Measurements from ENCODE around the gene RBMS3.

The RBMS3 gene

DNA sequence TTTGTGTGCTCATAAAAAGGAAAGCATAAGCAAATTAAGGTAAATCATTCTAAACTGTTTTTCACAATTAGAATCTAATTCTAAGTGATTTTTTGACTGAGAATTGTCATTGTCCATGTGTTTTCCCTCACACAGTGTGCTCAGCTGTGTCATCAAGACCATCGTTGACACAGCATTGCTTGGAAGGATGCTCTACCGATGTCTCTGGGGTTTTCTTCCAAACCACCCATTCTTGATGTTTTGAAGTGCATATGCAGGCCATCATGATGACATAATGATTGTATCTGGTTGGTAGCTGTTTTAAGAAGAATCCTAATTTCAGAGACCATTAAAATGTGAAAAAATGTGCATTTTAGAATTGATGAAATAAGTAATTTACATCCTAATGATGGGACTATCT is 347.9 kb downstream of the RBMS3 start:
- Histone ChIP-seq H3K4me3 (ENCODE audit: low read length) (no peak overlapping the region), H3K27ac (ENCODE audit: low read length) (no peak overlapping the region), H3K27me3 (ENCODE audit: control insufficient read depth, insufficient read depth, low read length) (no peaks in the 10 kb centered on the region), H3K4me1 (ENCODE audit: control insufficient read depth, insufficient read depth, low read length) (no peaks in the 10 kb centered on the region), H3K9me3 (ENCODE audit: control insufficient read depth, insufficient read depth, low read length) (no peaks in the 10 kb centered on the region), H3K36me3 (ENCODE audit: control insufficient read depth, insufficient read depth, low read length) (no peaks in the 10 kb centered on the region)
- DNase-seq (ENCODE audit: low read depth, low spot score) = no peak
- no CpG with 5 or more reads among the region's 2 CpGs for WGBS (ENCODE audit: insufficient coverage, insufficient read length)

DNA sequence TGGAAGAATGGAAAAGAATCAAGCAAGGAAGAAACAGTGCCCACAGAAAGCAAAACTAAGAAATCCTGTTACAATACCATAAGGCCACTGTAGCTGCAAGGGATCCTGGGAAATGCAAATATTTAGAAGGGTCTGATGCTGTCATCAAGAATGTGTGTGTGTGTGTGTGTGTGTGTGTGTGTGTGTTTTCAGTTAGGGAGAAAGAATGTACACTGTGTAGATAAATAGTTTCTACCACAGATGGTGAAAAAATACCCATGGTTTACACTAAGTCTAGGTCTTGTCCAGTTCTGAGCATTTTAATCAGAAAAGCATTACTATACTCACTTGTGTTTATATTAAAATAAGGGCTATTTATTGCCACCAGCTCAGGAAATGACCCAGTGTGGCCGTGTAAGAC is 355.0 kb downstream of the RBMS3 start:
- H3K27me3 ChIP-seq (ENCODE audit: control insufficient read depth, insufficient read depth, low read length) = no peaks in the 10 kb centered on the region
- no peak overlapping the region for H3K27ac ChIP-seq (ENCODE audit: low read length)
- no CpG with 5 or more reads among the region's 1 CpG for WGBS (ENCODE audit: insufficient coverage, insufficient read length)
- H3K4me3 ChIP-seq (ENCODE audit: low read length) = no peak overlapping the region
- H3K36me3 ChIP-seq (ENCODE audit: control insufficient read depth, insufficient read depth, low read length) = no peaks in the 10 kb centered on the region
- no peaks in the 10 kb centered on the region for H3K4me1 ChIP-seq (ENCODE audit: control insufficient read depth, insufficient read depth, low read length)
- no peaks in the 10 kb centered on the region; the same call in 1 of the 2 replicates for H3K9me3 ChIP-seq (ENCODE audit: control insufficient read depth, insufficient read depth, low read length)
- DNase-seq (ENCODE audit: low read depth, low spot score) = no peak

DNA sequence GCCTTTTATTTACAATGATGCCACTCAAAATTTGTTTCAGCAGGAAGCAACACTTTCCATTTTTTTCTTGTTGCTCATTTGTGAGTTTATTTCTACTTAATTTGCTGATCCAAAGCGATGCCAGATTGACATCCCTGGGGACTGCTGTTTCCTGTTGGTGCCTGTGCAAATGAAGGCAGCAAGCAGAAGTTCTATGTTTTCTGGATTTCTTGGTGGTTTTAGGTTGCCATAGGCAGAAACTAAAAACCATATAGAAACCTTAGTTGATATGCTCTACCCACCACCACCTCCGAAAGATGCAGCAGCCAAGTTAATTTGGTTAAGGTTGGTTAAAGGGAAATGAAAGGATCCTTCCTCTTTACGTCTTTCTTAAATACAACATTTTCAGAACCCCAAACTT is 356.2 kb downstream of the RBMS3 start:
- no peaks in the 10 kb centered on the region for H3K36me3 ChIP-seq (ENCODE audit: control insufficient read depth, insufficient read depth, low read length)
- no peaks in the 10 kb centered on the region for H3K27me3 ChIP-seq (ENCODE audit: control insufficient read depth, insufficient read depth, low read length)
- WGBS (ENCODE audit: insufficient coverage, insufficient read length) = no CpG with 5 or more reads among the region's 3 CpGs
- no peaks in the 10 kb centered on the region for H3K4me1 ChIP-seq (ENCODE audit: control insufficient read depth, insufficient read depth, low read length)
- no peak for DNase-seq (ENCODE audit: low read depth, low spot score)
- H3K4me3 ChIP-seq (ENCODE audit: low read length) = no peak overlapping the region
- no peak overlapping the region for H3K27ac ChIP-seq (ENCODE audit: low read length)
- no peaks in the 10 kb centered on the region; the same call in 1 of the 2 replicates for H3K9me3 ChIP-seq (ENCODE audit: control insufficient read depth, insufficient read depth, low read length)

GRCh38 chr3:29639578-29640290 is 358.9 kb downstream of the RBMS3 start:
- no CpG with 5 or more reads among the region's 2 CpGs for WGBS (ENCODE audit: insufficient coverage, insufficient read length)
- DNase-seq (ENCODE audit: low read depth, low spot score) = no peak
- Histone ChIP-seq H3K27ac (ENCODE audit: low read length) (no peak overlapping the region), H3K27me3 (ENCODE audit: control insufficient read depth, insufficient read depth, low read length) (no peaks in the 10 kb centered on the region), H3K4me1 (ENCODE audit: control insufficient read depth, insufficient read depth, low read length) (no peaks in the 10 kb centered on the region), H3K36me3 (ENCODE audit: control insufficient read depth, insufficient read depth, low read length) (no peaks in the 10 kb centered on the region), H3K4me3 (ENCODE audit: low read length) (no peak overlapping the region), H3K9me3 (ENCODE audit: control insufficient read depth, insufficient read depth, low read length) (no peaks in the 10 kb centered on the region; the same call in 1 of the 2 replicates)

DNA sequence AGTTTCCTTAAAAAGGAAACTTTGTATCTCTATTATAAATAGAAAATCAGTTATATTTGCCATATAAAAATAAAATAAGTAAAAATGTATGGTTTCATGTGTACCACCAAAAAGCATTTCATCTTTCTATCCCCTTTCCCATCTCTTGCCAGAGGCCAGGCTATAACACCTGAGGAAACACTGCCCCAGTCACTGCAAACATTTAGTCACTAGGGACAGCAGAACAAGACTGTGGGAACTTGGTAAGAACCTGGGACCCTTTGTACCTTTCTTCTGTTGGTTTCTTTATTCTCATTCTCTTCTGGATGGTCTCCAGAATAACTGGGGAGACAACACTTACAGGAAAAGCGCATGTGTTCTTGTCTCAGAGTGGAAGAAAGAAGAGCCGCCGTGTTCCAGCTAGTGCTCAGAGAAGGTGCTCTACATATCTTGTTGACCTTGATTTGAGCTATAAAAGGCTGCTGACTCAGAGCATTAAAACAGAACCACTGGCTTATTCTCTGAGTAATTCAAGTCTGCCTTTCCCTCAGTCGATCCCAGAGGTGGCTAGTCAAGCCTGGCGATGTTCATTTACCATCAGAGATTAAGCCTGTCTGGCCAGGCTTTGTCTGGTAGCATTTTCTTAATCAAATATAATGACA is 361.6 kb downstream of the RBMS3 start:
- WGBS (ENCODE audit: insufficient coverage, insufficient read length) = no CpG with 5 or more reads among the region's 5 CpGs
- Histone ChIP-seq H3K4me1 (ENCODE audit: control insufficient read depth, insufficient read depth, low read length) (no peaks in the 10 kb centered on the region), H3K9me3 (ENCODE audit: control insufficient read depth, insufficient read depth, low read length) (no peaks in the 10 kb centered on the region), H3K4me3 (ENCODE audit: low read length) (no peak overlapping the region), H3K27me3 (ENCODE audit: control insufficient read depth, insufficient read depth, low read length) (no peaks in the 10 kb centered on the region), H3K27ac (ENCODE audit: low read length) (no peak overlapping the region), H3K36me3 (ENCODE audit: control insufficient read depth, insufficient read depth, low read length) (no peaks in the 10 kb centered on the region)
- DNase-seq (ENCODE audit: low read depth, low spot score) = no peak

GRCh38 chr3:29643034-29643425 is 362.2 kb downstream of the RBMS3 start:
- DNase-seq (ENCODE audit: low read depth, low spot score) = no peak
- H3K27me3 ChIP-seq (ENCODE audit: control insufficient read depth, insufficient read depth, low read length) = no peaks in the 10 kb centered on the region
- H3K4me1 ChIP-seq (ENCODE audit: control insufficient read depth, insufficient read depth, low read length) = no peaks in the 10 kb centered on the region
- no peaks in the 10 kb centered on the region for H3K36me3 ChIP-seq (ENCODE audit: control insufficient read depth, insufficient read depth, low read length)
- H3K4me3 ChIP-seq (ENCODE audit: low read length) = no peak overlapping the region
- H3K27ac ChIP-seq (ENCODE audit: low read length) = no peak overlapping the region
- no CpG with 5 or more reads among the region's 3 CpGs for WGBS (ENCODE audit: insufficient coverage, insufficient read length)
- no peaks in the 10 kb centered on the region for H3K9me3 ChIP-seq (ENCODE audit: control insufficient read depth, insufficient read depth, low read length)

DNA sequence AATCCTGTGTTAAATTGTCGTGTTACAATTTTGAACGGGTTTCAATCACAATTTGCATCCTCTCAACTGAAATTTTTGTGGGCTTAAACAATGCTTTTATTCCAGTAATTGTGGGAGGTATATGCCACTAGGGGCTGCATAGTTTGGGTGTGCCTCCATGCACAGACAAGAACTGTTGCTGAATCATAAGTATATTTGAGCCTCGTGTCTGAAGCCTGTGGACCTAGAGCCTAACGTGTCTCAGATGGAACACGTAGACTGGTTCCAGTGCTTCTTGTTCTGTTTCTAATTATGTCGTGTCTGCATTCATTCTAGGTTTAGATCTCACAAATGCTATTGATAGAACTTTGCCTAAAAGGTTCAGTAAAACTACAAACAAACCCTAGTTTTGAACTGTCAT is 363.4 kb downstream of the RBMS3 start:
- no peaks in the 10 kb centered on the region for H3K9me3 ChIP-seq (ENCODE audit: control insufficient read depth, insufficient read depth, low read length)
- H3K27ac ChIP-seq (ENCODE audit: low read length) = no peak overlapping the region
- H3K4me1 ChIP-seq (ENCODE audit: control insufficient read depth, insufficient read depth, low read length) = no peaks in the 10 kb centered on the region
- H3K36me3 ChIP-seq (ENCODE audit: control insufficient read depth, insufficient read depth, low read length) = no peaks in the 10 kb centered on the region
- WGBS (ENCODE audit: insufficient coverage, insufficient read length) = no CpG with 5 or more reads among the region's 6 CpGs
- H3K4me3 ChIP-seq (ENCODE audit: low read length) = no peak overlapping the region
- DNase-seq (ENCODE audit: low read depth, low spot score) = no peak
- no peaks in the 10 kb centered on the region for H3K27me3 ChIP-seq (ENCODE audit: control insufficient read depth, insufficient read depth, low read length)

GRCh38 chr3:29644956-29645636 is 364.2 kb downstream of the RBMS3 start:
- WGBS (ENCODE audit: insufficient coverage, insufficient read length) = no CpG with 5 or more reads among the region's 3 CpGs
- DNase-seq (ENCODE audit: low read depth, low spot score) = no peak
- H3K36me3 ChIP-seq (ENCODE audit: control insufficient read depth, insufficient read depth, low read length) = no peaks in the 10 kb centered on the region
- no peak overlapping the region for H3K27ac ChIP-seq (ENCODE audit: low read length)
- H3K4me3 ChIP-seq (ENCODE audit: low read length) = no peak overlapping the region
- no peaks in the 10 kb centered on the region for H3K4me1 ChIP-seq (ENCODE audit: control insufficient read depth, insufficient read depth, low read length)
- no peaks in the 10 kb centered on the region for H3K27me3 ChIP-seq (ENCODE audit: control insufficient read depth, insufficient read depth, low read length)
- H3K9me3 ChIP-seq (ENCODE audit: control insufficient read depth, insufficient read depth, low read length) = no peaks in the 10 kb centered on the region

GRCh38 chr3:29646043-29646442 is 365.2 kb downstream of the RBMS3 start:
- no peak overlapping the region for H3K27ac ChIP-seq (ENCODE audit: low read length)
- no peak for DNase-seq (ENCODE audit: low read depth, low spot score)
- no peaks in the 10 kb centered on the region for H3K36me3 ChIP-seq (ENCODE audit: control insufficient read depth, insufficient read depth, low read length)
- no peaks in the 10 kb centered on the region for H3K9me3 ChIP-seq (ENCODE audit: control insufficient read depth, insufficient read depth, low read length)
- no peaks in the 10 kb centered on the region for H3K27me3 ChIP-seq (ENCODE audit: control insufficient read depth, insufficient read depth, low read length)
- no peak overlapping the region for H3K4me3 ChIP-seq (ENCODE audit: low read length)
- WGBS (ENCODE audit: insufficient coverage, insufficient read length) = no CpG with 5 or more reads among the region's 1 CpG
- H3K4me1 ChIP-seq (ENCODE audit: control insufficient read depth, insufficient read depth, low read length) = no peaks in the 10 kb centered on the region

GRCh38 chr3:29649815-29650547 is 369.1 kb downstream of the RBMS3 start:
- WGBS (ENCODE audit: insufficient coverage, insufficient read length) = no CpG with 5 or more reads among the region's 6 CpGs
- Histone ChIP-seq H3K27ac (ENCODE audit: low read length) (no peak overlapping the region), H3K4me1 (ENCODE audit: control insufficient read depth, insufficient read depth, low read length) (no peaks in the 10 kb centered on the region), H3K4me3 (ENCODE audit: low read length) (no peak overlapping the region), H3K9me3 (ENCODE audit: control insufficient read depth, insufficient read depth, low read length) (no peaks in the 10 kb centered on the region), H3K27me3 (ENCODE audit: control insufficient read depth, insufficient read depth, low read length) (no peaks in the 10 kb centered on the region), H3K36me3 (ENCODE audit: control insufficient read depth, insufficient read depth, low read length) (no peaks in the 10 kb centered on the region)
- no peak for DNase-seq (ENCODE audit: low read depth, low spot score)

All from iPS DF 6.9 (cell line).